WTC11 (cell line): ENCODE measurements around the gene HDAC9.

Source experiments
- CREM ChIP-seq: sonication (generic); formaldehyde crosslinking; IDR thresholded peaks from 2 replicates; pipeline ENCODE4 v1.8.1; 2022; ENCODE audit warnings: mild to moderate bottlenecking, missing genetic modification reagents, moderate library complexity
- ELF4 ChIP-seq: sonication (generic); formaldehyde crosslinking; IDR thresholded peaks from 2 replicates; pipeline ENCODE4 v1.8.1; 2022; ENCODE audit warnings: low read depth, mild to moderate bottlenecking, moderate library complexity, missing genetic modification reagents
- FOXK1 ChIP-seq: sonication (generic); formaldehyde crosslinking; IDR thresholded peaks from 2 replicates; pipeline ENCODE4 v1.8.0; 2022; ENCODE audit warnings: mild to moderate bottlenecking, moderate library complexity, missing genetic modification reagents
- GABPB1 ChIP-seq: sonication (generic); formaldehyde crosslinking; IDR thresholded peaks from 2 replicates; pipeline ENCODE4 v1.8.1; 2023; ENCODE audit warnings: mild to moderate bottlenecking, missing genetic modification reagents
- IRF2 ChIP-seq: sonication (generic); formaldehyde crosslinking; IDR thresholded peaks from 2 replicates; pipeline ENCODE4 v1.8.0; 2022; ENCODE audit warnings: low read depth, missing genetic modification reagents, borderline replicate concordance
- RELA ChIP-seq: sonication (generic); formaldehyde crosslinking; IDR thresholded peaks from 2 replicates; pipeline ENCODE4 v1.8.1; 2022; ENCODE audit warnings: missing genetic modification reagents, mild to moderate bottlenecking, borderline replicate concordance
- TF ChIP-seq, protein P1 (sequence below): fragments of 200-600 bp; IDR thresholded peaks from 2 replicates; pipeline ENCODE4 v1.8.0; 2022; ENCODE audit warnings: antibody characterized with exemption
- TF ChIP-seq, protein P2 (sequence below): sonication (generic); formaldehyde crosslinking; IDR thresholded peaks from 2 replicates; pipeline ENCODE4 v1.8.1; 2022; ENCODE audit warnings: mild to moderate bottlenecking, moderate library complexity, missing genetic modification reagents
- TF ChIP-seq, protein P3 (sequence below): sonication (generic); formaldehyde crosslinking; IDR thresholded peaks from 2 replicates; pipeline ENCODE4 v1.8.0; 2022; ENCODE audit warnings: mild to moderate bottlenecking, missing genetic modification reagents
- TF ChIP-seq, protein P4 (sequence below): fragments of 250-450 bp; sonication (Bioruptor Pico); conservative IDR thresholded peaks from 2 replicates; pipeline ENCODE4 v1.9.0; 2021; ENCODE audit warnings: mild to moderate bottlenecking
- TF ChIP-seq, protein P5 (sequence below): sonication (generic); formaldehyde crosslinking; IDR thresholded peaks from 2 replicates; pipeline ENCODE4 v1.8.1; 2022; ENCODE audit warnings: missing genetic modification reagents, borderline replicate concordance
- TF ChIP-seq, protein P6 (sequence below): sonication (generic); formaldehyde crosslinking; IDR thresholded peaks from 2 replicates; pipeline ENCODE4 v1.8.1; 2023; ENCODE audit warnings: mild to moderate bottlenecking, missing genetic modification reagents, borderline replicate concordance

DNA sequence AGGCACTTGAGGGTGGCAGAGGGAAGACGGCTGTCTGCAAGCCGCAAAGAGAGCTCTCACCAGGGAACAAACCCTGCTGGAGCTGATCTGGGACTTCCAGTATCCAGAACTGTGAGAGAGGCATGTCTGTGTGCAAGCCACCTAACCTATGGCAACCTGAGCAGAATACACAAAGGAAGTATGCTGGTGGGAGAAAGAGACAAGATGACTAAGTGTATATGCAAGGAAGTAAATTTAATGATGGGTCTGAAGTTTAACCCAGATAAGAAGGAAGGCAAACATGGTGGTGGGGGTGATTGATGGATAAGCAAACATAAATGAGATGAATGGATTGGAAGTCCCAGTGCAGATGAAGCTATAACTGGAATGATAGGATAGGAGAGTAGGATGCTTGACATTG is 328.6 kb downstream of the HDAC9 start:
- TF ChIP-seq RELA (CRISPR knock-in tag) (no peak), FOXK1 (CRISPR knock-in tag) (no peak), GABPB1 (no peak), IRF2 (CRISPR knock-in tag) (no peak), ELF4 (no peak), CREM (CRISPR knock-in tag) (no peak)
- TF ChIP-seq, protein P1, sequence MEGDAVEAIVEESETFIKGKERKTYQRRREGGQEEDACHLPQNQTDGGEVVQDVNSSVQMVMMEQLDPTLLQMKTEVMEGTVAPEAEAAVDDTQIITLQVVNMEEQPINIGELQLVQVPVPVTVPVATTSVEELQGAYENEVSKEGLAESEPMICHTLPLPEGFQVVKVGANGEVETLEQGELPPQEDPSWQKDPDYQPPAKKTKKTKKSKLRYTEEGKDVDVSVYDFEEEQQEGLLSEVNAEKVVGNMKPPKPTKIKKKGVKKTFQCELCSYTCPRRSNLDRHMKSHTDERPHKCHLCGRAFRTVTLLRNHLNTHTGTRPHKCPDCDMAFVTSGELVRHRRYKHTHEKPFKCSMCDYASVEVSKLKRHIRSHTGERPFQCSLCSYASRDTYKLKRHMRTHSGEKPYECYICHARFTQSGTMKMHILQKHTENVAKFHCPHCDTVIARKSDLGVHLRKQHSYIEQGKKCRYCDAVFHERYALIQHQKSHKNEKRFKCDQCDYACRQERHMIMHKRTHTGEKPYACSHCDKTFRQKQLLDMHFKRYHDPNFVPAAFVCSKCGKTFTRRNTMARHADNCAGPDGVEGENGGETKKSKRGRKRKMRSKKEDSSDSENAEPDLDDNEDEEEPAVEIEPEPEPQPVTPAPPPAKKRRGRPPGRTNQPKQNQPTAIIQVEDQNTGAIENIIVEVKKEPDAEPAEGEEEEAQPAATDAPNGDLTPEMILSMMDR: no peak
- TF ChIP-seq, protein P2, sequence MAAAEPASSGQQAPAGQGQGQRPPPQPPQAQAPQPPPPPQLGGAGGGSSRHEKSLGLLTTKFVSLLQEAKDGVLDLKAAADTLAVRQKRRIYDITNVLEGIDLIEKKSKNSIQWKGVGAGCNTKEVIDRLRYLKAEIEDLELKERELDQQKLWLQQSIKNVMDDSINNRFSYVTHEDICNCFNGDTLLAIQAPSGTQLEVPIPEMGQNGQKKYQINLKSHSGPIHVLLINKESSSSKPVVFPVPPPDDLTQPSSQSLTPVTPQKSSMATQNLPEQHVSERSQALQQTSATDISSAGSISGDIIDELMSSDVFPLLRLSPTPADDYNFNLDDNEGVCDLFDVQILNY (CRISPR knock-in tag): no peak
- TF ChIP-seq, protein P3, sequence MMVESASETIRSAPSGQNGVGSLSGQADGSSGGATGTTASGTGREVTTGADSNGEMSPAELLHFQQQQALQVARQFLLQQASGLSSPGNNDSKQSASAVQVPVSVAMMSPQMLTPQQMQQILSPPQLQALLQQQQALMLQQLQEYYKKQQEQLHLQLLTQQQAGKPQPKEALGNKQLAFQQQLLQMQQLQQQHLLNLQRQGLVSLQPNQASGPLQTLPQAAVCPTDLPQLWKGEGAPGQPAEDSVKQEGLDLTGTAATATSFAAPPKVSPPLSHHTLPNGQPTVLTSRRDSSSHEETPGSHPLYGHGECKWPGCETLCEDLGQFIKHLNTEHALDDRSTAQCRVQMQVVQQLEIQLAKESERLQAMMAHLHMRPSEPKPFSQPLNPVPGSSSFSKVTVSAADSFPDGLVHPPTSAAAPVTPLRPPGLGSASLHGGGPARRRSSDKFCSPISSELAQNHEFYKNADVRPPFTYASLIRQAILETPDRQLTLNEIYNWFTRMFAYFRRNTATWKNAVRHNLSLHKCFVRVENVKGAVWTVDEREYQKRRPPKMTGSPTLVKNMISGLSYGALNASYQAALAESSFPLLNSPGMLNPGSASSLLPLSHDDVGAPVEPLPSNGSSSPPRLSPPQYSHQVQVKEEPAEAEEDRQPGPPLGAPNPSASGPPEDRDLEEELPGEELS (CRISPR knock-in tag): no peak
- TF ChIP-seq, protein P4, sequence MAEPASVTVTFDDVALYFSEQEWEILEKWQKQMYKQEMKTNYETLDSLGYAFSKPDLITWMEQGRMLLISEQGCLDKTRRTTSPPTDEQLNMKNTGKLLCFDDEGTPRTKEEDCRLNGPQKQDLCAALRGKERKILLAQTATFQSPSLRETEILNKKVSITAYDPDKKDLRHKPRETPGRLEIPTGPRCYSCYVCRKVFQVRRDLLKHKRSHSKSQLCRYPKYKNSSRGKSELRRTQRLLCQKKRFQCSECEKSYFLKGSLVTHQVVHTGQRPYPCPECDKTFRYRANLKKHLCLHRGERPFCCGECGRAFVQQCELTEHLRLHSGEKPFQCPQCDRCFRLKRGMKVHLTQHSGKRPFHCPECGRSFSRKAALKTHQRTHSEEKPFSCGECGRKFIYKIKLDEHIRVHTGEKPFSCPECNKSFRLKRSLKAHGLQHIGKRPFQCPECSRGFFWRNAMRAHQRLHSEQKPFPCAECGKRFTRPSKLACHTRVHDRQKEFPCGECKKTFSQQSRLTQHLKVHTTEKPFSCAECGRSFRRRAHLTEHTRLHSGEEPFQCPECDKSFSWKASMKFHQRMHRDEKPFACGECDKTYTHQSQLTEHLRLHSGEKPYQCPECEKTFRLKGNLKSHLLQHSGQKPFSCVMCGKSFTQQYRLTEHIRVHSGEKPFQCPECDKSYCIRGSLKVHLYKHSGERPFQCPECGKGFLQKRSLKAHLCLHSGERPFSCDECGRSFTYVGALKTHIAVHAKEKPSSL (CRISPR knock-in tag): no peak
- TF ChIP-seq, protein P5, sequence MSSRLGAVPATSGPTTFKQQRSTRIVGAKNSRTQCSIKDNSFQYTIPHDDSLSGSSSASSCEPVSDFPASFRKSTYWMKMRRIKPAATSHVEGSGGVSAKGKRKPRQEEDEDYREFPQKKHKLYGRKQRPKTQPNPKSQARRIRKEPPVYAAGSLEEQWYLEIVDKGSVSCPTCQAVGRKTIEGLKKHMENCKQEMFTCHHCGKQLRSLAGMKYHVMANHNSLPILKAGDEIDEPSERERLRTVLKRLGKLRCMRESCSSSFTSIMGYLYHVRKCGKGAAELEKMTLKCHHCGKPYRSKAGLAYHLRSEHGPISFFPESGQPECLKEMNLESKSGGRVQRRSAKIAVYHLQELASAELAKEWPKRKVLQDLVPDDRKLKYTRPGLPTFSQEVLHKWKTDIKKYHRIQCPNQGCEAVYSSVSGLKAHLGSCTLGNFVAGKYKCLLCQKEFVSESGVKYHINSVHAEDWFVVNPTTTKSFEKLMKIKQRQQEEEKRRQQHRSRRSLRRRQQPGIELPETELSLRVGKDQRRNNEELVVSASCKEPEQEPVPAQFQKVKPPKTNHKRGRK (CRISPR knock-in tag): no peak
- TF ChIP-seq, protein P6, sequence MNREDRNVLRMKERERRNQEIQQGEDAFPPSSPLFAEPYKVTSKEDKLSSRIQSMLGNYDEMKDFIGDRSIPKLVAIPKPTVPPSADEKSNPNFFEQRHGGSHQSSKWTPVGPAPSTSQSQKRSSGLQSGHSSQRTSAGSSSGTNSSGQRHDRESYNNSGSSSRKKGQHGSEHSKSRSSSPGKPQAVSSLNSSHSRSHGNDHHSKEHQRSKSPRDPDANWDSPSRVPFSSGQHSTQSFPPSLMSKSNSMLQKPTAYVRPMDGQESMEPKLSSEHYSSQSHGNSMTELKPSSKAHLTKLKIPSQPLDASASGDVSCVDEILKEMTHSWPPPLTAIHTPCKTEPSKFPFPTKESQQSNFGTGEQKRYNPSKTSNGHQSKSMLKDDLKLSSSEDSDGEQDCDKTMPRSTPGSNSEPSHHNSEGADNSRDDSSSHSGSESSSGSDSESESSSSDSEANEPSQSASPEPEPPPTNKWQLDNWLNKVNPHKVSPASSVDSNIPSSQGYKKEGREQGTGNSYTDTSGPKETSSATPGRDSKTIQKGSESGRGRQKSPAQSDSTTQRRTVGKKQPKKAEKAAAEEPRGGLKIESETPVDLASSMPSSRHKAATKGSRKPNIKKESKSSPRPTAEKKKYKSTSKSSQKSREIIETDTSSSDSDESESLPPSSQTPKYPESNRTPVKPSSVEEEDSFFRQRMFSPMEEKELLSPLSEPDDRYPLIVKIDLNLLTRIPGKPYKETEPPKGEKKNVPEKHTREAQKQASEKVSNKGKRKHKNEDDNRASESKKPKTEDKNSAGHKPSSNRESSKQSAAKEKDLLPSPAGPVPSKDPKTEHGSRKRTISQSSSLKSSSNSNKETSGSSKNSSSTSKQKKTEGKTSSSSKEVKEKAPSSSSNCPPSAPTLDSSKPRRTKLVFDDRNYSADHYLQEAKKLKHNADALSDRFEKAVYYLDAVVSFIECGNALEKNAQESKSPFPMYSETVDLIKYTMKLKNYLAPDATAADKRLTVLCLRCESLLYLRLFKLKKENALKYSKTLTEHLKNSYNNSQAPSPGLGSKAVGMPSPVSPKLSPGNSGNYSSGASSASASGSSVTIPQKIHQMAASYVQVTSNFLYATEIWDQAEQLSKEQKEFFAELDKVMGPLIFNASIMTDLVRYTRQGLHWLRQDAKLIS: no peak
